ENCODE data around the gene PRMT1. TPM values are rescaled to one million over a fixed set of nuclear protein-coding genes. Genes with fewer than 3 reads are reported as not detected.

Gene PRMT1
- total RNA-seq, 4 donors from 2014 or later: 102 to 117 (median 108) TPM

DNA sequence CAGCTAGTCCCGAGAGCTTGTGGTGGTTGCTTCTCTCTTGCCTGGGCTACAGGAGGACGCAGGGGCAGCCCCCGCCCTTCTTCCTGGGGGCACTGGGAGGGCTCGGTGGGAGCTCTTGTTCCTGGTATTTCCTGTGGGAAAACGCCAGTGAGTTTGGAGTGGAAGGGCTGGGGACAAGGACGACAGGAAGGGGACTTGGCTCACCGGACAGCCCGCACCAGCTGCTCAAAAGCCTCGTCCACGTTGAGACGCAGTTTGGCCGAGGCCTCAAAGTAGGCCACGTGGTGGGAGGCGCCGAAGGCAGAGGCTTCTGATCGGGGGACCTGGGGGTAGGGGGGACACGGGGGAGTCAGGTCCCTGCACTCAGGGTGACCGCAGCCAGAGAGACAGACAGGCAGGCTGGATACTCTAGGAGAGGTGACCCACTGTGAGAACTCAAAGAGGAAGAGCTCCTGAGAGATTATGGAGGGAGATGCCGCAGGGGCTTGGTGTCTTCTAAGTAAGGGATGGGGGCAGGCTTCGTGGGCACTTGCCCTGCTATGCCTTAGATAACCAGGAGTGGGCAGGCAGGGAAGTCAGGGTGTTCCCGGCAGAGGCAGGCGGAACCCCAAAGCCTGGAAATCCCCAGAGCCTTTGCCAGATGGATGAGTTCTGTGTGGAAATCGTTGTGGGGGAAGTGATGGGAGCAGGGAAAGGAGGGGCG is 41.4 kb upstream of the PRMT1 start:
- 37 to 44% methylated on average over 24 of the region's 24 CpGs for WGBS, 2 donors
- no peak for DNase-seq (ENCODE audit: low spot score in 2 of 2)
- intact Hi-C loops (cut with DNase I; ENCODE audit: low total_unique reads): loop anchor here (5.0 kb wide), 1 partner anchor 43 kb away; the partner anchor contains the start of gene PRR12
- H3K4me3 ChIP-seq (ENCODE audit: low read depth, poor library complexity, severe bottlenecking): no peak overlapping the region
- TF ChIP-seq, protein P1, sequence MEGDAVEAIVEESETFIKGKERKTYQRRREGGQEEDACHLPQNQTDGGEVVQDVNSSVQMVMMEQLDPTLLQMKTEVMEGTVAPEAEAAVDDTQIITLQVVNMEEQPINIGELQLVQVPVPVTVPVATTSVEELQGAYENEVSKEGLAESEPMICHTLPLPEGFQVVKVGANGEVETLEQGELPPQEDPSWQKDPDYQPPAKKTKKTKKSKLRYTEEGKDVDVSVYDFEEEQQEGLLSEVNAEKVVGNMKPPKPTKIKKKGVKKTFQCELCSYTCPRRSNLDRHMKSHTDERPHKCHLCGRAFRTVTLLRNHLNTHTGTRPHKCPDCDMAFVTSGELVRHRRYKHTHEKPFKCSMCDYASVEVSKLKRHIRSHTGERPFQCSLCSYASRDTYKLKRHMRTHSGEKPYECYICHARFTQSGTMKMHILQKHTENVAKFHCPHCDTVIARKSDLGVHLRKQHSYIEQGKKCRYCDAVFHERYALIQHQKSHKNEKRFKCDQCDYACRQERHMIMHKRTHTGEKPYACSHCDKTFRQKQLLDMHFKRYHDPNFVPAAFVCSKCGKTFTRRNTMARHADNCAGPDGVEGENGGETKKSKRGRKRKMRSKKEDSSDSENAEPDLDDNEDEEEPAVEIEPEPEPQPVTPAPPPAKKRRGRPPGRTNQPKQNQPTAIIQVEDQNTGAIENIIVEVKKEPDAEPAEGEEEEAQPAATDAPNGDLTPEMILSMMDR (IDR thresholded peaks at IDR 0.05): no peak
- no peak for TF ChIP-seq POLR2A (IDR thresholded peaks at IDR 0.05)

DNA sequence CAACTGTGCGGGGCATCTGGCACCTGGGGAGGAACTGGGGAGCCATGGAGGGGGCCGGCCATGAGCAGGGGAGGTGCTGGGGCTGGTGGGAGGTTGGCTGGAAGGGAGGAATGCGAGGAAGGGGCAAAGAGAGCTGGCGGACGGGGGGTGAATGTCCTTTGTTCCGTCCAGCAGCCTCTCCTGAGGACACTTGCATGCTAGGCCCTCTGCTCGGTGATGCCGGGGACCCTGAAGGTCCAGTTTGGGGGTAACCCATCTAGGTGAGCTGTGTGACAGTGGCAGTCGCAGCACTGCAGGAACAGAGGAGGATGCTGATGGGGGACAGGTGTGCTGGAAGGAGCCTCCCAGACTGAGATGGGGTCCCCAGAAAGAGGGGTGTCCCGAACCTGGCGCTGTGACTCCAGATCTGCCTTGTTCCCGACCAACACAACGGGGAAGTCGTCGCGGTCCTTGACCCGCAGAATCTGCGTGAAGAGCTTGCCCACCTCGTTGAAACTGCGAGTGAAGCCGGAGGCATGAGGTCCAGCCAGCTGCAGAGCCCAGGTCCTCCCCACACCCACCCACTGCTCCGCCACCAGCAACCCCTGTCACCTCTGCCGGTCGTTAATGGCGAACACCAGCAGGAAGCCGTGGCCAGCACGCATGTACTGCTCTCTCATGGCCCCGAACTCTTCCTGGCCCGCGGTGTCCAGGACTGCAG is 40.7 kb upstream of the PRMT1 start:
- TF ChIP-seq POLR2A (IDR thresholded peaks at IDR 0.05): no peak
- TF ChIP-seq, protein P1 (IDR thresholded peaks at IDR 0.05): no peak
- WGBS, 2 donors: 74 to 80% methylated on average over 29 to 30 of the region's 30 CpGs
- intact Hi-C loops (cut with DNase I; ENCODE audit: low total_unique reads): loop anchor here (5.0 kb wide), 1 partner anchor 44 kb away; the partner anchor contains the start of gene PRR12
- H3K4me3 ChIP-seq (ENCODE audit: low read depth, poor library complexity, severe bottlenecking): no peak overlapping the region
- no peak for DNase-seq (ENCODE audit: low spot score in 2 of 2)

DNA sequence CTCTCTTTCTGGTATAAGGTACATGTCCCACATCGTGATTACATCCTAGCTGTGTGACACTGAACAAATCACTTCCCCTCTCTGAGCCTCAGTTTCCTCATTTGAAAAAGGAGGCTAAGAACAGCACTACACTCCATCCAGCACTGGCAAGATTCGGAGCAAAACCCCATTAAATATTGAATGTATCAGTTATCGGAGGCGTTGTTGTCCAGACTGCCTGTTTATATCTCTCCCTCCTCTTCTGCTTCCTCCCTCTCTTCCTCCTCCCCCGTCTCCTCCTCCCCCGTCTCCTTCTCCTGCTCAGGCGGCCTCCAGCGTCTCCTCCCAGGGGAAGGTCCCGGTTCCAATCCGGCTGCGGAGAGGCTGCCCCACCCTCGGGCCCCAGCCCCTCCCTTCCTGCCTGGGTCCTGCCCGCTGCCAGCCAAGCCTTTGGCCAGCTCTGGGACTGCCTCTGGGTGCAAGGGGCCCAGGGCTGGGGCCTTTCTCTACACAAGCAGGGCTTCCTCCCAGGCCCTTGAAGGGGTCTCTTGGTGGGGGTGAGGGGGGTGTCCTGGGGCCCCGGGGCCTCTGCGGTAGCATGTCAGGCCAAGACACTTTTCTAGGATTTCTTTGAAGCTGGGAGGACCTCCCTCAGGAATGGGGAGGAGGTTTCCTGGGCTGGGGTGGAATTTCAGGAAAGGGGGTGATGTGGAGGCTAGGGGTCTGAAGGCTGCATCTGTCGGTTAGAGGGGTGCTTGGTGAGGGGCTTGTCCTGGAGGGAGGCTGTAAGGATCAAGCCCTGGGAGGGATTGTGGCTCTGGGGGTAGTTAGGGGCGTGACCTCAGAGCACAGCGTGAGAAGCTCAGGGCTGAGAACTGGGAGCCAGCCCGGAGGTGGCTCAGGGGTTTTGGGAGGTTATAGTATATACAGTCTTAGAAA is 39.0 kb upstream of the PRMT1 start:
- 3 to 4% methylated on average over 19 of the region's 19 CpGs for WGBS, 2 donors
- H3K4me3 ChIP-seq (ENCODE audit: low read depth, poor library complexity, severe bottlenecking): no peak overlapping the region
- peak; percentile 82 to 97 for DNase-seq (ENCODE audit: low spot score in 2 of 2)
- intact Hi-C loops (cut with DNase I; ENCODE audit: low total_unique reads): loop anchor here (5.0 kb wide), 1 partner anchor 46 kb away; the partner anchor contains the start of gene PRR12
- no peak for TF ChIP-seq POLR2A (IDR thresholded peaks at IDR 0.05)
- TF ChIP-seq, protein P1 (IDR thresholded peaks at IDR 0.05): no peak

DNA sequence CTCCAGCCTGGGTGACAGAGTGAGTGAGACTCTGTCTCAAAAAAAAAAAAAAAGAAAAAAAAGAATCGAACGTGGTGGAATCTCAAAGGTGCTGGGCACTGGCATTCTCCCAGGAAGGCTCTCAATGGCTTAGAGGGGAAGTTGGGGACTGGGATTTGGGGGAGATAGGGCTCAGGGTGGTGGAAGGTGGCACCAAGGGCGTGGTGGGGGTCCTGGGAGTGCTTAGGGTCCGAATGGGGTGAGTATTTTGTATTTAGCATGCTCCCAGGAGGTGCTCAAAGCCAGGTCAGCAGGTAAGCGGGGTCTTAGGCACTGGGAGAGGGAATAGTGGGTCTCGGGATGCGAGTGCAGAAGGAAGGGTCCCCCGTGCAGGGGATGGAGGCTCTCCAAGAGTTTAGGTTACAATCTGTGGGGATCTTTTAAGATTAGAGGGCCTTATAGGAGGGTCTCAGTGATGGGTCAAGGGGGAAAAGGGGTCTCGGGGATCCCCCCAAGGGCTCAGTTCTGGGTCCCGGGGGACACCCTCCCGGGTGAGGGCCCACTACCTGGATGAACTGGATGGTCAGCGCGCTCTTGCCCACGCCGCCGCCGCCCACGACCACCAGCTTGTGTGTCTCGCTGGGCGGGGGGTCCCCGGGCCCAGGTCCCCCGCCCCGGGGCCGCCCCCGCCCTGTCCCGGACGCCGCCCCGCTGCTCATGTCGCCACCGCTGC is 37.5 kb upstream of the PRMT1 start:
- peak in 1 of 2 donors; percentile 39 for DNase-seq (ENCODE audit: low spot score in 2 of 2)
- TF ChIP-seq, protein P1 (IDR thresholded peaks at IDR 0.05): no peak
- no peak for TF ChIP-seq POLR2A (IDR thresholded peaks at IDR 0.05)
- intact Hi-C loops (cut with DNase I; ENCODE audit: low total_unique reads): loop anchor here (5.0 kb wide), 1 partner anchor 47 kb away; the partner anchor contains the start of gene PRR12
- WGBS, 2 donors: 2 to 9% methylated on average over 10 to 31 of the region's 31 CpGs
- H3K4me3 ChIP-seq (ENCODE audit: low read depth, poor library complexity, severe bottlenecking): peak overlapping the region; percentile 26

Data from lower leg skin (tissue), 4 donors.